Stimulated activated naive B cell treated with anti-CD40 and anti-IgM and Interleukin-4, amounts not matched to agents 10 μg/mL and 1 μg/mL and 100 μg/mL, for 72 hours (primary cell): ENCODE results near the gene BLOC1S5.
A peak's percentile ranks its signal among the peaks of the same experiment; 100 is the strongest.
"Not testable (repeated sequence)": the region's sequence is repeated elsewhere in the genome, so short reads cannot be mapped to it uniquely, and the experiment has no call there.

Experiments used
- ATAC-seq, 2 donors: fragments of 150-1000 bp; cut with Tn5 transposase; replicated peaks; 2 replicates each; pipeline ENCODE4 v1.10.0; 2021; ENCODE audit warnings: moderate library complexity in 1 of 2
- DNase-seq: peaks from one replicate; pipeline ENCODE4 v3.0.0; 2021
- H3K27ac Mint-ChIP-seq: one replicate; pipeline ENCODE4 v1.8.0; 2022; ENCODE audit warnings: mild to moderate bottlenecking, mixed read lengths
- H3K27me3 Mint-ChIP-seq, 2 donors: one replicate each; pipeline ENCODE4 v1.8.0; 2022; ENCODE audit warnings: mixed read lengths in 2 of 2
- H3K36me3 Mint-ChIP-seq, 2 donors: one replicate each; pipeline ENCODE4 v1.8.0; 2022; ENCODE audit warnings: mixed read lengths in 2 of 2, mild to moderate bottlenecking in 1 of 2
- H3K4me1 Mint-ChIP-seq, 2 donors: one replicate each; pipeline ENCODE4 v1.8.0; 2022; ENCODE audit warnings: mixed read lengths in 2 of 2, mild to moderate bottlenecking in 1 of 2
- H3K4me3 Mint-ChIP-seq, 2 donors: one replicate each; pipeline ENCODE4 v1.8.0; 2022; ENCODE audit warnings: mild to moderate bottlenecking in 2 of 2, mixed read lengths in 2 of 2, moderate library complexity in 1 of 2
- H3K9me3 Mint-ChIP-seq, 2 donors: one replicate each; pipeline ENCODE4 v1.8.0; 2022; ENCODE audit warnings: mixed read lengths in 2 of 2, mild to moderate bottlenecking in 1 of 2

Gene BLOC1S5

GRCh38 chr6:8070718-8071117, 6.5 kb upstream of the BLOC1S5 start:
- DNase-seq, result no peak
- H3K27ac Mint-ChIP-seq, result no peak overlapping the region
- no peaks in the 10 kb centered on the region for H3K9me3 Mint-ChIP-seq
- H3K36me3 Mint-ChIP-seq, result peaks cover 3 to 4% of the 10 kb centered on the region in 2 donors
- peaks cover 6 to 19% of the 10 kb centered on the region in 2 donors for H3K4me1 Mint-ChIP-seq
- H3K4me3 Mint-ChIP-seq, result no peak overlapping the region
- ATAC-seq, result no peak
- no peaks in the 10 kb centered on the region for H3K27me3 Mint-ChIP-seq

GRCh38 chr6:8069631-8070284, 5.6 kb upstream of the BLOC1S5 start:
- ATAC-seq, result no peak
- H3K36me3 Mint-ChIP-seq, result peaks cover 3 to 4% of the 10 kb centered on the region in 2 donors
- no peaks in the 10 kb centered on the region for H3K27me3 Mint-ChIP-seq
- H3K9me3 Mint-ChIP-seq, result no peaks in the 10 kb centered on the region
- no peak overlapping the region for H3K27ac Mint-ChIP-seq
- H3K4me1 Mint-ChIP-seq, result peaks cover 12 to 19% of the 10 kb centered on the region in 2 donors
- no peak overlapping the region for H3K4me3 Mint-ChIP-seq
- DNase-seq, result no peak

DNA sequence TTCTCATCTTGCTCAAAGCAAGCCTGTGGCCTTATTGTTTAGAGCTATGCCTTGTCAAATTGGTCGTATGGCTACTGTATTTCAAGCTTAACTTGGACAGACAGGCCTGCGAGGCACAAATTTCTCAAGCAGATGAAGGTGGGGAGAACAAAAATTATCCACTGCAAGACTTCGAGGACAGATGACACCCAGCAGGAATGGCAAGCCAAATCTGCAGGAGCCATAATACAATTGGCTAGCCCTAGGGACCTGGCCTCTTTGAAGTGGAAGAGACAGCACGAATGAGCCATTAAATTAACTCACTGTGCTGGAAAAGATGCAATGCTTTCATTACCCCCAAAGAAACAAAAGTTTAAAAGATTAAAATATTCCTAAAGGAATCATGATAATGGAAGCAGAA, 5.0 kb upstream of the BLOC1S5 start:
- Mint-ChIP-seq H3K9me3 (no peaks in the 10 kb centered on the region), H3K36me3 (peaks cover 3 to 4% of the 10 kb centered on the region in 2 donors), H3K4me1 (peaks cover 12 to 18% of the 10 kb centered on the region in 2 donors), H3K27me3 (no peaks in the 10 kb centered on the region), H3K27ac (no peak overlapping the region), H3K4me3 (no peak overlapping the region)
- ATAC-seq, result no peak
- DNase-seq, result no peak

DNA sequence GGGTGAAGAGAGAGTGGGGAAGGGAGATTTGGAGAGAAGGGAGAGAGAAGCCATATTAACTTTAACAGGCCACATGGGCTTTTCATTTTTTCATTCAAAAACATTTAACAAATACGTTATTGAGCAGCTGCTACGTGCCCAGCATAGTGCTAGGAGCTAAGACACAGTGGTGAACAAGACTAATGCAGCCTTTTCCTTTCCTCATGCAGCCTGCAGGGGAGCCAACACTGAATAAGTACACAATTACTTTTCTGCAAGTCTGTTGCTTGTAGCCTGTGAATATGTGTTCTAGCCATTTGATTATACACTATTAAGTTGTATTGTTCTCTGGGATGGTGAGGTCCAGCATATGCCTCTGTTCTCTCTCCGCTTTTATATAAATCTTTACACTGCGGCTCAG, 1.9 kb upstream of the BLOC1S5 start:
- no peak overlapping the region for H3K27ac Mint-ChIP-seq
- no peaks in the 10 kb centered on the region for H3K27me3 Mint-ChIP-seq
- DNase-seq (no peak), ATAC-seq (no peak)
- no peak overlapping the region for H3K4me3 Mint-ChIP-seq
- no peaks in the 10 kb centered on the region for H3K9me3 Mint-ChIP-seq
- H3K36me3 Mint-ChIP-seq, result peaks cover 3 to 4% of the 10 kb centered on the region in 2 donors
- peaks cover 15 to 22% of the 10 kb centered on the region in 2 donors for H3K4me1 Mint-ChIP-seq

DNA sequence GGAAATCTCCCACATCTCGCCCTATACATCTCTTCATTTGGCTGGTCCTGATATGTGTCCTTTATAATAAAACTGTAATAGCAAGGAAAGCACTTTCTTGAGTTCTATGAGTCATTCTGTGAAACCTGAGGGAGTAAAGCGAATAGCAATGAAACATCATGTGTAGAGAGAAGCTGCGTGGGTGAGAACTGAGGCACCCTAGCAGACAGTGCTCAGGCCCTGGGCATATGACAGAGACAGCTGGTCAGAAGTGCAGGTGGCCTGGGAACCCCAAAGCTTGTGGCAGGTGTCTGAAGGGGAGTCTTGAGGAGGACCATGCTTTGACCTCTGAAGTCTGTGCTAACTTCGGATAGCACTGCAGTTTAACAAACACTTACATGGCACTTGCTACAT, 1.3 kb upstream of the BLOC1S5 start:
- Mint-ChIP-seq H3K27ac (peak overlapping the region; percentile 98), H3K36me3 (peaks cover under 1 to 3% of the 10 kb centered on the region in 2 donors), H3K27me3 (no peaks in the 10 kb centered on the region), H3K4me3 (no peak overlapping the region), H3K9me3 (no peaks in the 10 kb centered on the region), H3K4me1 (peaks cover 15 to 22% of the 10 kb centered on the region in 2 donors)
- ATAC-seq, result peak; percentile 10 to 38
- DNase-seq, result peak; percentile 16

DNA sequence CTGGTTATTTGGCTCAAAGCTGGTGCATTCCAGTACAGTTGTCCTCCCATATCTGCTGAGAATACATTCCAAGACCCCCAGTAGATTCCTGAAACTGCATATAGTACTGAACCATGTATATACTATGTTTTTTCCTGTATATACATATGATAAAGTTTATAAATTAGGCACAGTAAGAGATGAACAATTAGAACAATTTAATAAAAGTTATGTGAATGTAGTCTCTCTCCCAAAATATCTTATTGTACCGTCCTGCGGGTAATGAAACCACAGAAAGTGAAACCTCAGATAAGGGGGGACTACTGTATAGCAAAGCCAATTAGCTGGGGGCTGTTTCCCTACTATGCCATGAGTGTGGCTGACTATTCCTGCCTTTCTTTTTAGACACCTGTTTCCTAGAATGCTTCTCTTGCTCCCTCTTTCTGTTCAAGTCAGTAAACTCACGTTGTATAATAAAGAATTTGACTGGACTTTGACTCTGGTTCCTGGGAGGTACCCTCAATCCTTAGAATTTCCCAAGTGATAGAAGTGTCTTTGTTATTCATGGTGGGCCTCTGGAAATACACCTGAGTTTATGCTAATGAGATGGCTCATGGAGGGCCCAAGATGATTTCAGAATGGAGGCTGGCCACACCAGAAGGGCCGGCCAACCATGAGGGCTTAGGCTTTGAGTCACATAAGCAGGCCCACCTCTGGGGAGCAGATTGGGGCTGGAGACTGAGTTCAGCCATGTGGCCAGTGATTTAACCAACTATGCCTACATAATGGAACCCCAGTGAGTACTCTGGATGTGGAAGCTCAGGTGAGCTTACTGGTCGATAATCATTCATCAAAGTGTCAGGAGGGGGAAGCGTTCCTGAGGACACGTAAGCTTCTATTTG, 689 bp upstream of the BLOC1S5 start:
- peaks cover 6 to 9% of the 10 kb centered on the region in 2 donors for H3K36me3 Mint-ChIP-seq
- H3K27ac Mint-ChIP-seq, result peak overlapping the region; percentile 98
- no peak for ATAC-seq
- peak overlapping the region; percentile 90 to 97 for H3K4me3 Mint-ChIP-seq
- peaks cover 15 to 22% of the 10 kb centered on the region in 2 donors for H3K4me1 Mint-ChIP-seq
- no peaks in the 10 kb centered on the region for H3K27me3 Mint-ChIP-seq
- DNase-seq, result peak; percentile 1
- H3K9me3 Mint-ChIP-seq, result no peaks in the 10 kb centered on the region

DNA sequence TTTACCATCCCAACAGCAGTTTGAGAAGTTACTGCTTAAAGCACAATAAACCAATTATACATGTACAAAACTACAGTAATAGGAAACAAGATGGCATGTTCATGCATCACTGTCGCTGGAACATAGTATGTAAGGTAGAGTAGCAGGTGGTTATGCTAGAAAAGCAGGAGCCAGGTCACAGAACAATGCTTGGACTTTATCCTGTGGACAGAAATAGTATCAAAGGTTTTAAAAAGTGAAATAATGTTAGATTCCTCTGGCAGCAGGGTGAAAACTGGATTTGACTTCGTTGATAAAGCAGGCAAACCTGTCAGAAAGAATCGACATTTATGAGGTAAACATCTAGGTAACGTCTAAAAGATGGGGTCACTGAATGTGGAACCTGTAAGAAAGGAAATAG, 2.5 kb downstream of the BLOC1S5 start:
- peaks cover 16 to 31% of the 10 kb centered on the region in 2 donors for H3K4me1 Mint-ChIP-seq
- no peaks in the 10 kb centered on the region for H3K9me3 Mint-ChIP-seq
- ATAC-seq (no peak), DNase-seq (no peak)
- peaks cover 10 to 16% of the 10 kb centered on the region in 2 donors for H3K36me3 Mint-ChIP-seq
- no peaks in the 10 kb centered on the region for H3K27me3 Mint-ChIP-seq
- no peak overlapping the region for H3K27ac Mint-ChIP-seq
- no peak overlapping the region for H3K4me3 Mint-ChIP-seq

DNA sequence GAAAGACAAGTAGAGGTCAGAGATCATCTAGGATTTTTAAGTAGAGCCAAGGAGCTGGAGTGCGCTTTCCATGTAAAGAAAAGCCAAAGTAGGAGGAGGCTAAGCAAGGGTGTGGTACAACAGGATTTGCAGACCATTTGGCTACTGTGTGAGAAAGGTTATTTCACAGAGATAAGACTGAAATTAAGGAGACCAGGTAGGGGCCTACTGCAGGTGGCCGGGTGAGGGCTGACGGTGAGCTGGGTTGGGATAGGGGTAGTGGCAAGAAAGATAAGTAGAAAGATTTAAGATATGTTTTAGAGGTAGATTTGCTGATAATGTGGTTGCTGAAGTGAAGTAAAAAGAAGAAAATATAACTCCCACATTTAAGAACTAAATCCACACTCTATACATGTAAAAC, 3.8 kb downstream of the BLOC1S5 start:
- no peaks in the 10 kb centered on the region for H3K27me3 Mint-ChIP-seq
- peaks cover 17 to 21% of the 10 kb centered on the region in 2 donors for H3K36me3 Mint-ChIP-seq
- H3K4me1 Mint-ChIP-seq, result peaks cover 10 to 19% of the 10 kb centered on the region in 2 donors
- no peak overlapping the region for H3K4me3 Mint-ChIP-seq
- ATAC-seq, result no peak
- H3K27ac Mint-ChIP-seq, result no peak overlapping the region
- DNase-seq, result no peak
- no peaks in the 10 kb centered on the region for H3K9me3 Mint-ChIP-seq

DNA sequence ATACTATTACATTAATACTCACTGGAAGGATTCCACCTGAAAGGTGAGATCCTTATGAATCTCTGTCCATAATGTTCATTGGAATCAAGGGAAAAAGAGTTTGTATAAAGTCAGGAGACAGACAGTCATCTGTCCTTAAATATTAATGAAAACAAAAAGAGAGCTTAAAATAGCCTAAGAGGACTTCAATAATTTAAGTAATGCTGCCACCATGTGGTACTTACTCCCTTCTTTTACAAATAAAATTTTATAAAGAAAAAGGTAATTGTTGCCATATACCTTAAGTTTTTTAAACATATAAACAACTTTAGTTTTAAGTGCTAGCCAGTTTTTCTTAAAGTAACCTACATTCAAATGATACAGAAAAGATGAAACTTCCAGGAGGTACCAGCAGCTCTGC, 5.1 kb downstream of the BLOC1S5 start:
- ATAC-seq, result no peak
- Mint-ChIP-seq H3K4me3 (no peak overlapping the region), H3K4me1 (peaks cover 5 to 14% of the 10 kb centered on the region in 2 donors), H3K27me3 (no peaks in the 10 kb centered on the region), H3K36me3 (peaks cover 23 to 26% of the 10 kb centered on the region in 2 donors), H3K9me3 (no peaks in the 10 kb centered on the region), H3K27ac (no peak overlapping the region)
- no peak for DNase-seq

GRCh38 chr6:8057793-8058192, 6.4 kb downstream of the BLOC1S5 start:
- Mint-ChIP-seq H3K9me3 (no peaks in the 10 kb centered on the region), H3K27ac (no peak overlapping the region)
- DNase-seq, result no peak

DNA sequence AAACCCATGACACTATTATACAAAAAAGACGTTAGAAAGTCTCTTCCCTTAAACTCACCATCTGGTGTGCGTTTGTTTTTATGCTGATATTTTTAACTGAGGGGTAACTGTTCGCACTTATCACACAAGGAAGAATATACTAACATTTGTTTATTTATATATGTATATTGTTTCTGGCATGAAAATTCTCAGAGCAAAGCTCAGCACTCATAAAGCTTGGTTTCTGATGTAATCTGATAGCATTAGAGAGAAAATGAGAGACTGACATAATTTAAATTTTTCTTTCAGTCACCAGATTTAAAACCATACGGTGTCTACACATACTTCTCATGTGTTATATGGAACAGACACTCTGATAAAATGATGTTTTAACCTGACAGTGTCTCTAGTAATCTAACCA, 6.9 kb downstream of the BLOC1S5 start:
- peaks cover 29 to 35% of the 10 kb centered on the region in 2 donors for H3K36me3 Mint-ChIP-seq

More at GRCh38 chr6:8057793-8058192, 6.4 kb downstream of the BLOC1S5 start:
- H3K4me3 Mint-ChIP-seq, result no peak overlapping the region
- no peaks in the 10 kb centered on the region for H3K27me3 Mint-ChIP-seq
- H3K4me1 Mint-ChIP-seq, result peaks cover 3 to 13% of the 10 kb centered on the region in 2 donors
- H3K36me3 Mint-ChIP-seq, result peaks cover 25 to 29% of the 10 kb centered on the region in 2 donors
- ATAC-seq, result no peak

DNA sequence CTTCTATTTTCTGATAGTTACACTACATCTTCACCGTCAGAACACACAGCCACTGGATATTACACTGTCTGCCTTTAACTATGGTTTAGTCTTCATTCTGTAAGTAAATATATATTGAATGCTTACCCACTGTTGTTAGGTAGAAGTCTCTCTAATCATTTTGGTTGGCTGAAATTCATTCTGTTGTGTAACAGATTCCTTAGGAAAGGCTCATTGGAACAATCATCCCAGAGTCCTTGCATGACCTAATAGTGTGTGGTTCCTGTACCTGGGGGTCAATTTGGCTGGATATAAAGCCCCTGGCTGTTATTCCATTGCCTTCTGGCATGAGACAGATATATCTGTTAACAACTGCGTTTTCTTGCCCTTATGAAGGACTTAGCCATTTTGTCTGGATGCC, 9.9 kb downstream of the BLOC1S5 start:
- DNase-seq, result no peak
- peaks cover 33 to 45% of the 10 kb centered on the region in 2 donors for H3K36me3 Mint-ChIP-seq
- no peak overlapping the region for H3K4me3 Mint-ChIP-seq
- H3K9me3 Mint-ChIP-seq, result no peaks in the 10 kb centered on the region
- no peak for ATAC-seq
- peaks cover 2 to 10% of the 10 kb centered on the region in 2 donors for H3K4me1 Mint-ChIP-seq
- H3K27me3 Mint-ChIP-seq, result no peaks in the 10 kb centered on the region
- H3K27ac Mint-ChIP-seq, result no peak overlapping the region

More for the DNA sequence above, 6.9 kb downstream of the BLOC1S5 start:
- Mint-ChIP-seq H3K4me1 (peaks cover 2 to 10% of the 10 kb centered on the region in 2 donors), H3K27me3 (no peaks in the 10 kb centered on the region), H3K4me3 (no peak overlapping the region), H3K27ac (no peak overlapping the region), H3K9me3 (no peaks in the 10 kb centered on the region)
- DNase-seq, result no peak
- no peak for ATAC-seq

GRCh38 chr6:8047541-8048292, 16.5 kb downstream of the BLOC1S5 start:
- H3K36me3 Mint-ChIP-seq, result peaks cover 60 to 82% of the 10 kb centered on the region in 2 donors
- peaks cover 8 to 18% of the 10 kb centered on the region in 2 donors for H3K9me3 Mint-ChIP-seq
- peaks cover 5 to 23% of the 10 kb centered on the region in 2 donors for H3K4me1 Mint-ChIP-seq
- H3K27ac Mint-ChIP-seq, result no peak overlapping the region
- no peak overlapping the region for H3K4me3 Mint-ChIP-seq
- H3K27me3 Mint-ChIP-seq, result no peaks in the 10 kb centered on the region
- DNase-seq (no peak), ATAC-seq (no peak)

- Mint-ChIP-seq H3K9me3 (peaks cover 8 to 18% of the 10 kb centered on the region in 2 donors), H3K4me1 (peaks cover 5 to 28% of the 10 kb centered on the region in 2 donors), H3K36me3 (peaks cover 52 to 72% of the 10 kb centered on the region in 2 donors)
- H3K4me3 Mint-ChIP-seq, H3K27me3 Mint-ChIP-seq, H3K27ac Mint-ChIP-seq, DNase-seq, ATAC-seq: not testable (repeated sequence)
These were observed 18.4 kb downstream of the BLOC1S5 start for GRCh38 chr6:8045769-8046168.
